OCI-LY7 (cell line): ENCODE data around the gene RIPK4. TPM values are rescaled to one million over a fixed set of nuclear protein-coding genes. Genes with fewer than 3 reads are reported as not detected.
A peak's percentile ranks its signal among the peaks of the same experiment; 100 is the strongest.

ENCODE experiments used
- BruUV-seq: library from RNA; stranded (reverse); fragments of 400-500 nt; replicated peaks from 2 replicates; lab custom pipeline; 2021; lab: Mats Ljungman, UMichigan
- CTCF ChIA-PET: fragments of 300-600 bp; sonication (Branson Sonifier 250); formaldehyde crosslinking; loops from one replicate; lab custom pipeline; 2022; ENCODE audit warnings: antibody characterized with exemption; ENCODE audit not compliant: unreplicated experiment; lab: Charles Lee
- POLR2A ChIA-PET: fragments of 300-600 bp; sonication (Branson Sonifier 250); formaldehyde crosslinking; loops from one replicate; lab custom pipeline; 2022; ENCODE audit warnings: antibody characterized with exemption; lab: Charles Lee
- DNase-seq: peaks from one replicate; pipeline ENCODE4 v3.0.0-alpha.2; 2015; ENCODE audit warnings: low spot score
- H2AFZ ChIP-seq: fragments of 200-600 bp; sonication (generic), shearing (Covaris generic); 2 replicates; pipeline ENCODE4 v1.6.1; 2014; ENCODE audit warnings: mild to moderate bottlenecking, antibody characterized with exemption, low read length, moderate library complexity
- H3K27ac ChIP-seq: fragments of 200-600 bp; sonication (generic); 2 replicates; pipeline ENCODE4 v1.5.1; 2014; ENCODE audit warnings: mixed run types, low read depth, mild to moderate bottlenecking, moderate library complexity, low read length, inconsistent platforms; ENCODE audit not compliant: poor library complexity, severe bottlenecking
- H3K36me3 ChIP-seq: fragments of 200-600 bp; sonication (generic); 2 replicates; pipeline ENCODE4 v1.6.1; 2014; ENCODE audit warnings: mild to moderate bottlenecking, antibody characterized with exemption, low read length, moderate library complexity, mixed read lengths; ENCODE audit not compliant: insufficient read depth
- H3K4me1 ChIP-seq: fragments of 200-600 bp; sonication (generic); 2 replicates; pipeline ENCODE4 v1.5.1; 2014; ENCODE audit warnings: mild to moderate bottlenecking, low read length; ENCODE audit not compliant: insufficient read depth, poor library complexity, severe bottlenecking
- H3K4me2 ChIP-seq: fragments of 200-600 bp; sonication (generic); 2 replicates; pipeline ENCODE4 v1.6.1; 2014; ENCODE audit warnings: mild to moderate bottlenecking, low read length
- H3K4me3 ChIP-seq: fragments of 200-600 bp; sonication (generic); 2 replicates; pipeline ENCODE4 v1.5.1; 2014; ENCODE audit warnings: mild to moderate bottlenecking, low read depth, low read length; ENCODE audit not compliant: poor library complexity, severe bottlenecking
- H3K79me2 ChIP-seq: fragments of 200-600 bp; sonication (generic); 2 replicates; pipeline ENCODE4 v1.6.1; 2016; ENCODE audit warnings: low read depth, mild to moderate bottlenecking, low read length, moderate library complexity, mixed read lengths; ENCODE audit not compliant: insufficient read depth
- H3K9me2 ChIP-seq: fragments of 200-600 bp; sonication (generic); 2 replicates; pipeline ENCODE4 v1.6.1; 2016; ENCODE audit warnings: mild to moderate bottlenecking, low read length, mixed read lengths; ENCODE audit not compliant: insufficient read depth
- H3K9me3 ChIP-seq: fragments of 200-600 bp; sonication (generic); 2 replicates; pipeline ENCODE4 v1.6.1; 2014; ENCODE audit warnings: mild to moderate bottlenecking, mixed run types, low read length, mixed read lengths
- H4K20me1 ChIP-seq: fragments of 200-600 bp; sonication (generic); 2 replicates; pipeline ENCODE4 v1.6.1; 2014; ENCODE audit warnings: mild to moderate bottlenecking, antibody characterized with exemption, low read length, moderate library complexity, mixed read lengths; ENCODE audit not compliant: insufficient read depth
- CTCF ChIP-seq: fragments of 200-600 bp; sonication (generic); conservative IDR thresholded peaks from 2 replicates; pipeline ENCODE4 v1.5.1; 2014; ENCODE audit warnings: mild to moderate bottlenecking, antibody characterized with exemption, low read length, moderate library complexity, mixed read lengths
- EZH2phosphoT487 ChIP-seq: fragments of 200-600 bp; sonication (generic); IDR thresholded peaks from 2 replicates; pipeline ENCODE4 v1.6.1; 2018; ENCODE audit warnings: low read depth, borderline replicate concordance, mild to moderate bottlenecking, mixed run types, antibody characterized with exemption, low read length, moderate library complexity, mixed read lengths
- intact Hi-C: fragments of 100-400 bp; cut with micrococcal nuclease; formaldehyde crosslinking; loops from one replicate; pipeline ENCODE4 v1.10.0; 2022; ENCODE audit not compliant: unreplicated experiment
- total RNA-seq, 2 experiments: library from RNA; depleted of rRNA in 1 of 2; stranded (reverse); fragments of >200 nt in 1 of 2; shearing (Covaris generic) in 1 of 2; gene quantifications; 2 replicates each; pipeline ENCODE4 v1.2.3, GENCODE V29; 2014 to 2022

The RIPK4 gene
- total RNA-seq, 2 experiments from 2014 or later, result 0.08 to 0.19 TPM

GRCh38 chr21:41745971-41746743 lies 20.7 kb downstream of the RIPK4 start:
- Histone ChIP-seq H3K9me3 (no peaks in the 10 kb centered on the region), H3K36me3 (no peaks in the 10 kb centered on the region), H3K4me3 (no peak overlapping the region), H3K4me1 (peaks cover 8% of the 10 kb centered on the region), H3K4me2 (no peak overlapping the region), H2AFZ (no peak overlapping the region), H3K79me2 (no peaks in the 10 kb centered on the region), H4K20me1 (no peaks in the 10 kb centered on the region), H3K9me2 (no peaks in the 10 kb centered on the region), H3K27ac (no peak overlapping the region)
- no TSS peak for BruUV-seq
- intact Hi-C loops, result no loop called here
- peak; percentile 39 for DNase-seq
- TF ChIP-seq CTCF (peak; percentile 61), EZH2phosphoT487 (no peak)
- POLR2A ChIA-PET, result no interaction called here
- CTCF ChIA-PET, result no interaction called here

GRCh38 chr21:41745026-41745820 lies 21.6 kb downstream of the RIPK4 start:
- Histone ChIP-seq H3K9me2 (no peaks in the 10 kb centered on the region), H3K27ac (no peak overlapping the region), H2AFZ (no peak overlapping the region), H3K36me3 (no peaks in the 10 kb centered on the region), H3K9me3 (no peaks in the 10 kb centered on the region), H3K79me2 (no peaks in the 10 kb centered on the region), H4K20me1 (no peaks in the 10 kb centered on the region), H3K4me2 (no peak overlapping the region), H3K4me1 (peaks cover 8% of the 10 kb centered on the region), H3K4me3 (no peak overlapping the region)
- TF ChIP-seq EZH2phosphoT487, result no peak
- TF ChIP-seq CTCF, result no peak
- DNase-seq, result no peak
- intact Hi-C loops, result no loop called here
- ChIA-PET POLR2A (no interaction called here), CTCF (no interaction called here)
- no TSS peak for BruUV-seq
